ENCODE results near the gene DEFB123.

- TF ChIP-seq CTCF (IDR thresholded peaks at IDR 0.05) (no peak), POLR2A (IDR thresholded peaks at IDR 0.05; ENCODE audit: low read depth) (no peak)
These were observed 22.1 kb upstream of the DEFB123 start for GRCh38 chr20:31418307-31418706.

Measured in esophagus muscularis mucosa (tissue), 3 donors.